Spleen (tissue), 11 donors: Measurements from ENCODE around the gene OPCML. TPM values are rescaled to one million over a fixed set of nuclear protein-coding genes. Genes with fewer than 3 reads are reported as not detected.
A peak's percentile ranks its signal among the peaks of the same experiment; 100 is the strongest.

Source experiments
- DNase-seq: peaks from one replicate; pipeline ENCODE4 v3.0.0-alpha.2; 2020
- H3K27ac ChIP-seq, 8 donors: fragments of 200-600 bp; sonication (generic) in 7 of 8; 1 replicate in 4 of 8; 2 replicates in 4 of 8; pipeline versions ENCODE4 v1.5.0 to v1.8.0; 2016 to 2021; ENCODE audit warnings: inconsistent platforms in 4 of 8, mild to moderate bottlenecking in 4 of 8, moderate library complexity in 1 of 8
- H3K27me3 ChIP-seq, 7 donors: fragments of 200-600 bp; sonication (generic) in 6 of 7; replicated peaks in 1 of 7; 1 replicate in 4 of 7; 2 replicates in 3 of 7; pipeline versions ENCODE4 v1.5.0 to v1.8.0; 2016 to 2021; ENCODE audit warnings: inconsistent platforms in 3 of 7, mild to moderate bottlenecking in 1 of 7
- H3K36me3 ChIP-seq, 6 donors: fragments of 200-600 bp; sonication (generic) in 5 of 6; 1 replicate in 4 of 6; 2 replicates in 2 of 6; pipeline versions ENCODE4 v1.5.0 to v1.8.0; 2016 to 2021; ENCODE audit warnings: inconsistent platforms in 2 of 6
- H3K4me1 ChIP-seq, 6 donors: fragments of 200-600 bp; sonication (generic) in 5 of 6; 1 replicate in 3 of 6; 2 replicates in 3 of 6; pipeline versions ENCODE4 v1.5.0 to v1.8.0; 2016 to 2021; ENCODE audit warnings: inconsistent platforms in 3 of 6
- H3K4me3 ChIP-seq, 8 donors: fragments of 200-600 bp; sonication (generic) in 7 of 8; 1 replicate in 4 of 8; 2 replicates in 4 of 8; pipeline versions ENCODE4 v1.5.0 to v1.8.0; 2016 to 2021; ENCODE audit warnings: inconsistent platforms in 4 of 8, mild to moderate bottlenecking in 4 of 8, moderate library complexity in 2 of 8
- H3K9me3 ChIP-seq, 8 donors: fragments of 200-600 bp; sonication (generic) in 7 of 8; 1 replicate in 4 of 8; 2 replicates in 4 of 8; pipeline versions ENCODE4 v1.5.0 to v1.8.0; 2016 to 2021; ENCODE audit warnings: inconsistent platforms in 4 of 8
- CTCF ChIP-seq, 11 experiments: fragments of 200-600 bp in 7 of 11; fragments of 450-650 bp in 4 of 11; sonication (generic) in 4 of 11; IDR thresholded peaks in 8 of 11; conservative IDR thresholded peaks in 3 of 11; 1 replicate in 7 of 11; 2 replicates in 4 of 11; pipeline versions ENCODE4 v1.4.0 to v1.8.0; 2016 to 2021; ENCODE audit warnings: antibody characterized with exemption in 11 of 11, inconsistent platforms in 4 of 11, mild to moderate bottlenecking in 1 of 11
- POLR2A ChIP-seq, 3 donors: fragments of 450-650 bp; IDR thresholded peaks; one replicate each; pipeline ENCODE4 v1.5.1; 2017; ENCODE audit warnings: antibody characterized with exemption in 3 of 3, mild to moderate bottlenecking in 1 of 3
- POLR2AphosphoS5 ChIP-seq, 3 donors: sonication (generic); formaldehyde crosslinking; IDR thresholded peaks; one replicate each; pipeline ENCODE4 v1.5.1; 2017; ENCODE audit warnings: antibody characterized with exemption in 3 of 3
- WGBS, 5 donors: extraction: QIAGEN DNeasy Blood & Tissue Kit in 3 of 5; methylation state at CpG; one replicate each; pipeline versions ENCODE4 v1.1.5 to v1.1.7; 2013 to 2018; 5-methylcytosine and 5-hydroxymethylcytosine counted together
- intact Hi-C: fragments of 100-400 bp; cut with DNase I; formaldehyde crosslinking; loops from one replicate; pipeline ENCODE4 v1.15.0; 2023; ENCODE audit warnings: low total_unique reads
- polyA plus RNA-seq, 3 donors: library from polyadenylated mRNA; stranded (reverse); fragments of 200-250 nt; gene quantifications; one replicate each; pipeline ENCODE4 v1.2.1, GENCODE V29; 2013
- total RNA-seq, 7 donors: library from RNA; depleted of rRNA in 3 of 7; stranded (reverse); fragments of >200 nt in 3 of 7; fragmentation: NEBNext Ultra II Directional in 4 of 7; extraction: Animal tissue kit (Norgen Biotek cat#: 25700) in 4 of 7; gene quantifications; one replicate each; pipeline versions ENCODE4 v1.1.0 to v1.2.1, GENCODE V29; 2016 to 2021
- donor health status: healthy with polysubstance abuse.
- donor health status: DM: no; HTN: no; CAD: no; lungs with moderate emphysema.
- donor health status: DM: no; HTN: no; CAD: no.
- donor health status: Bipolar disorder and iron deficiency.
- donor health status: healthy.
- donor health status: DM: no; HTN: no; CAD: no.
- donor health status: DM: yes; HTN: yes; CAD: no.

Gene OPCML
- total and polyA plus RNA-seq, 10 donors = 0.09 to 10.7 (median 3.1) TPM

GRCh38 chr11:132745306-132745705, 787.0 kb downstream of the OPCML start:
- intact Hi-C loops = no loop called here
- Histone ChIP-seq H3K9me3 (no peaks in the 10 kb centered on the region), H3K27me3 (no peaks in the 10 kb centered on the region), H3K4me1 (no peaks in the 10 kb centered on the region), H3K36me3 (no peaks in the 10 kb centered on the region), H3K27ac (no peak overlapping the region), H3K4me3 (no peak overlapping the region)
- DNase-seq = no peak
- 67 to 87% (median 69%) methylated on average over 1 of the region's 1 CpG for WGBS, 5 donors
- TF ChIP-seq POLR2A (IDR thresholded peaks at IDR 0.05) (no peak), CTCF (IDR thresholded peaks at IDR 0.05 in 8 of 11, conservative IDR thresholded peaks at IDR 0.05 in 3 of 11) (no peak), POLR2AphosphoS5 (IDR thresholded peaks at IDR 0.05) (no peak)

GRCh38 chr11:132744771-132745170, 787.5 kb downstream of the OPCML start:
- intact Hi-C loops = no loop called here
- no peak for TF ChIP-seq POLR2AphosphoS5 (IDR thresholded peaks at IDR 0.05)
- no peak for TF ChIP-seq CTCF (IDR thresholded peaks at IDR 0.05 in 8 of 11, conservative IDR thresholded peaks at IDR 0.05 in 3 of 11)
- TF ChIP-seq POLR2A (IDR thresholded peaks at IDR 0.05) = no peak
- WGBS, 5 donors = 61 to 74% (median 71%) methylated on average over 8 of the region's 8 CpGs

GRCh38 chr11:132743601-132744000, 788.7 kb downstream of the OPCML start:
- WGBS, 5 donors = 78 to 89% (median 84%) methylated on average over 4 of the region's 4 CpGs

More at GRCh38 chr11:132744771-132745170, 787.5 kb downstream of the OPCML start:
- H3K27me3 ChIP-seq = no peaks in the 10 kb centered on the region
- no peaks in the 10 kb centered on the region for H3K4me1 ChIP-seq
- no peak overlapping the region for H3K27ac ChIP-seq
- no peak overlapping the region for H3K4me3 ChIP-seq
- no peak for DNase-seq
- H3K9me3 ChIP-seq = peaks cover 0 to 2% (median 0%) of the 10 kb centered on the region in 8 donors
- H3K36me3 ChIP-seq = no peaks in the 10 kb centered on the region

GRCh38 chr11:132742929-132743328, 789.4 kb downstream of the OPCML start:
- intact Hi-C loops = no loop called here
- 56 to 65% (median 61%) methylated on average over 6 of the region's 6 CpGs for WGBS, 5 donors
- no peak overlapping the region for H3K4me3 ChIP-seq
- H3K36me3 ChIP-seq = no peaks in the 10 kb centered on the region
- H3K27ac ChIP-seq = peak overlapping the region in 2 of 8 donors; percentile 16 to 33
- TF ChIP-seq CTCF (IDR thresholded peaks at IDR 0.05 in 8 of 11, conservative IDR thresholded peaks at IDR 0.05 in 3 of 11) (no peak), POLR2AphosphoS5 (IDR thresholded peaks at IDR 0.05) (no peak), POLR2A (IDR thresholded peaks at IDR 0.05) (no peak)
- no peak for DNase-seq
- peaks cover 0 to 14% (median 0%) of the 10 kb centered on the region in 8 donors for H3K9me3 ChIP-seq
- H3K4me1 ChIP-seq = no peaks in the 10 kb centered on the region
- no peaks in the 10 kb centered on the region for H3K27me3 ChIP-seq

More at GRCh38 chr11:132743601-132744000, 788.7 kb downstream of the OPCML start:
- Histone ChIP-seq H3K27ac (peak overlapping the region in 2 of 8 donors; percentile 16 to 33), H3K27me3 (no peaks in the 10 kb centered on the region), H3K4me3 (no peak overlapping the region), H3K4me1 (no peaks in the 10 kb centered on the region), H3K9me3 (peaks cover 0 to 10% (median 0%) of the 10 kb centered on the region in 8 donors), H3K36me3 (no peaks in the 10 kb centered on the region)
- intact Hi-C loops = no loop called here
- TF ChIP-seq CTCF (IDR thresholded peaks at IDR 0.05 in 8 of 11, conservative IDR thresholded peaks at IDR 0.05 in 3 of 11) = no peak
- no peak for TF ChIP-seq POLR2AphosphoS5 (IDR thresholded peaks at IDR 0.05)
- no peak for TF ChIP-seq POLR2A (IDR thresholded peaks at IDR 0.05)
- DNase-seq = no peak
